SKM-1 treated with dmso at 0.1 percent for 144 hours (cell line): ENCODE results near the gene NUDT1.
"Not testable (repeated sequence)": the region's sequence is repeated elsewhere in the genome, so short reads cannot be mapped to it uniquely, and the experiment has no call there.

ENCODE experiments used
- DNase-seq: peaks from one replicate; lab custom pipeline; 2025; ENCODE audit not compliant: unreplicated experiment; lab: John Stamatoyannopoulos, UW

The NUDT1 gene

GRCh38 chr7:2264158-2264557 lies 22.1 kb downstream of the NUDT1 start:
- no peak for DNase-seq

GRCh38 chr7:2266911-2267310 lies 24.9 kb downstream of the NUDT1 start:
- no peak for DNase-seq

GRCh38 chr7:2269089-2269990 lies 27.3 kb downstream of the NUDT1 start:
- DNase-seq, result not testable (repeated sequence)

- DNase-seq, result no peak
These were observed 28.0 kb downstream of the NUDT1 start for GRCh38 chr7:2269991-2270460.

- no peak for DNase-seq
These were observed 28.5 kb downstream of the NUDT1 start for GRCh38 chr7:2270495-2270894.

- no peak for DNase-seq
These were observed 29.4 kb downstream of the NUDT1 start for GRCh38 chr7:2271273-2272026.

- DNase-seq, result no peak
These were observed 30.0 kb downstream of the NUDT1 start for GRCh38 chr7:2272031-2272430.

GRCh38 chr7:2273866-2274265 lies 31.8 kb downstream of the NUDT1 start:
- DNase-seq, result no peak

- no peak for DNase-seq
These were observed 32.6 kb downstream of the NUDT1 start for GRCh38 chr7:2274666-2275065.

GRCh38 chr7:2275101-2275500 lies 33.1 kb downstream of the NUDT1 start:
- DNase-seq, result no peak

- DNase-seq, result no peak
These were observed 34.1 kb downstream of the NUDT1 start for GRCh38 chr7:2276107-2276506.

- no peak for DNase-seq
These were observed 36.0 kb downstream of the NUDT1 start for GRCh38 chr7:2278026-2278425.

- DNase-seq, result no peak
These were observed 37.9 kb downstream of the NUDT1 start for GRCh38 chr7:2279896-2280295.

GRCh38 chr7:2280424-2280823 lies 38.4 kb downstream of the NUDT1 start:
- DNase-seq, result no peak

- no peak for DNase-seq
These were observed 39.5 kb downstream of the NUDT1 start for GRCh38 chr7:2281541-2281940.

GRCh38 chr7:2282185-2282751 lies 40.2 kb downstream of the NUDT1 start:
- DNase-seq, result no peak

- no peak for DNase-seq
These were observed 41.0 kb downstream of the NUDT1 start for GRCh38 chr7:2283074-2283473.

- DNase-seq, result no peak
These were observed 45.7 kb downstream of the NUDT1 start for GRCh38 chr7:2287745-2288144.

- DNase-seq, result no peak
These were observed 46.5 kb downstream of the NUDT1 start for GRCh38 chr7:2288503-2288902.

- DNase-seq, result no peak
These were observed 47.1 kb downstream of the NUDT1 start for GRCh38 chr7:2289111-2289586.

GRCh38 chr7:2289621-2290020 lies 47.6 kb downstream of the NUDT1 start:
- DNase-seq, result no peak

GRCh38 chr7:2290877-2291276 lies 48.9 kb downstream of the NUDT1 start:
- DNase-seq, result no peak
